ENCODE results near the gene PITPNC1. TPM values are rescaled to one million over a fixed set of nuclear protein-coding genes. Genes with fewer than 3 reads are reported as not detected.

The PITPNC1 gene
- total RNA-seq, 4 donors from 2014 or later = 8.0 to 20.4 (median 9.6) TPM

DNA sequence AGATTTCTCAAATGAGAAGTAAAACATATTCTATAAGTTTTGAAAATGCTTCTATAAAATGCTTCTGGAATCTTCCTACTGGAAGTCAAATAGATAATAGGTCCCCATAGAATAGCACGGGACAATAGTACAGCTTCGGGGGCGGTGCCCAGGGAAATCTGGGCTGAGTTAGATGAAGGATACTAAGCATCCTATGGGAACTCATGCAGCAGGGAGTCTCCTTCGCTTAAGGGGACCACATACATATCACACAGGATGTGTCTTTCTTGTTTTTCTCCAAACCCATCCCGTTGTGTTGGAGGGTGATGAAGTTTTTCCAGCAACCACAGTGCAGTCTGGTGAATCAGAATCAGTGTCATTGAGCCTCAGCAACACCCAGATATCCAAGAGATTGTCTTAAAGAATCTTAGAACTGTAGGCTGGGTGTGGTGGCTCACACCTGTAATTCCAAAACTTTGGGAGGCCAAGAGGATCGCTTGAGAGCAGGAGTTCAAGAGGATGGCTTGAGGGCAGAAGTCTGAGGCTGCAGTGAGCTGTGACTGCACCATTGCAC is 84.2 kb downstream of the PITPNC1 start:
- H3K36me3 ChIP-seq = peaks cover 0 to 6% (median 0%) of the 10 kb centered on the region in 3 donors
- DNase-seq (ENCODE audit: low spot score in 2 of 2) = no peak

DNA sequence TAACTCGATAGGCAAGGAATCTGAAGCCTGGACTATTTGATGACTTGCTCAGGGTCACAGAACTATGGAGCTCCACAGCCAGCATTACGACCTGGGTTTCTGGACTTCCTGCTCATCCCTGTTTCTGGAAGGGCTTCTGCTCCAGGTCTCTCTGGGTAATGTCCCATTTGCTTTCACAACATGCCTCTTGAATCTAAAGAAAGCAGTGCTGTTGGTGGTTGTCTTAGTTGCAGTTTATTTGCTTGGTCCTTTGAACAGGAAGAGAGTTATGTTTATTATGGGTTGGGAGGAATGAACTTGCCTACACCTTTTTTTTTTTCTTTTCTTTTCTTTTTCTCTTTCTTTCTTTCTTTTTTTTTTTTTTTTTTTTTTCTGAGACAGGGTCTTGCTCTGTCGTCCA is 84.8 kb downstream of the PITPNC1 start:
- Histone ChIP-seq H3K27ac (no peak overlapping the region), H3K4me1 (no peaks in the 10 kb centered on the region), H3K4me3 (no peak overlapping the region), H3K36me3 (peaks cover 0 to 6% (median 0%) of the 10 kb centered on the region in 3 donors), H3K27me3 (no peaks in the 10 kb centered on the region), H3K9me3 (peaks cover 0 to 11% (median 0%) of the 10 kb centered on the region in 4 donors)
- 83 to 90% methylated on average over 3 of the region's 3 CpGs for whole genome bisulfite sequencing, 2 donors
- no peak for DNase-seq (ENCODE audit: low spot score in 2 of 2)
- TF ChIP-seq, protein P1, sequence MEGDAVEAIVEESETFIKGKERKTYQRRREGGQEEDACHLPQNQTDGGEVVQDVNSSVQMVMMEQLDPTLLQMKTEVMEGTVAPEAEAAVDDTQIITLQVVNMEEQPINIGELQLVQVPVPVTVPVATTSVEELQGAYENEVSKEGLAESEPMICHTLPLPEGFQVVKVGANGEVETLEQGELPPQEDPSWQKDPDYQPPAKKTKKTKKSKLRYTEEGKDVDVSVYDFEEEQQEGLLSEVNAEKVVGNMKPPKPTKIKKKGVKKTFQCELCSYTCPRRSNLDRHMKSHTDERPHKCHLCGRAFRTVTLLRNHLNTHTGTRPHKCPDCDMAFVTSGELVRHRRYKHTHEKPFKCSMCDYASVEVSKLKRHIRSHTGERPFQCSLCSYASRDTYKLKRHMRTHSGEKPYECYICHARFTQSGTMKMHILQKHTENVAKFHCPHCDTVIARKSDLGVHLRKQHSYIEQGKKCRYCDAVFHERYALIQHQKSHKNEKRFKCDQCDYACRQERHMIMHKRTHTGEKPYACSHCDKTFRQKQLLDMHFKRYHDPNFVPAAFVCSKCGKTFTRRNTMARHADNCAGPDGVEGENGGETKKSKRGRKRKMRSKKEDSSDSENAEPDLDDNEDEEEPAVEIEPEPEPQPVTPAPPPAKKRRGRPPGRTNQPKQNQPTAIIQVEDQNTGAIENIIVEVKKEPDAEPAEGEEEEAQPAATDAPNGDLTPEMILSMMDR (IDR thresholded peaks at IDR 0.05) = no peak
- TF ChIP-seq POLR2A (IDR thresholded peaks at IDR 0.05) (no peak), EP300 (IDR thresholded peaks at IDR 0.05) (no peak)

More for the DNA sequence above, 84.2 kb downstream of the PITPNC1 start:
- H3K27ac ChIP-seq = no peak overlapping the region
- H3K27me3 ChIP-seq = no peaks in the 10 kb centered on the region
- H3K4me1 ChIP-seq = no peaks in the 10 kb centered on the region
- H3K9me3 ChIP-seq = peaks cover 0 to 11% (median 0%) of the 10 kb centered on the region in 4 donors
- WGBS, 2 donors = 78 to 82% methylated on average over 6 of the region's 6 CpGs
- H3K4me3 ChIP-seq = no peak overlapping the region
- TF ChIP-seq POLR2A (IDR thresholded peaks at IDR 0.05) = no peak
- TF ChIP-seq, protein P1 (IDR thresholded peaks at IDR 0.05) = no peak
- TF ChIP-seq EP300 (IDR thresholded peaks at IDR 0.05) = no peak

DNA sequence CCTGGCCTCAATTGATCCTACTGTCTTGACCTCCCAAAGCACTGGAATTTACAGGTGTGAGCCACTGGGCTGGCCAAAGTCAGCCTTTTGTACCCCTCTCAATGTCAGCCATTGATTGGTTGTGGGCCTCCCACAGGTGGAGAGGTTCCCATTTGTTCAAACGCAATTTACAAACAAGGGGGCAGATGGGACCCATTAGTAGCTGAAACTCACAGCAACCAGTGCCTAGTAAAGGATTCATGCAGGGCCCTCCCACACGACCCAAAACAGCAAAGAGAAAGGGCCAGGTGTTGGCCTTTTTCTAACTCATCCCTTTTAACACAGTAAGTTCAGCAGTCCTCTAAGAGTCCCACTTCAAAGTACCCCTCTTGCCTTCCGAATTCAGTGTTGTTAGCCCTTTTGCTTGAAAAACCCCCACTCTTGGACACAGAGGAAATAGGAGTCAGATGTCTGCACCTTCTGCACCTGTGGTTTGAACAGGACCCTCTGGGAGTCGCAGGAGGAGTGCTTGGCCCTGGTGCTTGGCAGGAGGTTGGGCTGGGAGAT is 89.2 kb downstream of the PITPNC1 start:
- TF ChIP-seq EP300 (IDR thresholded peaks at IDR 0.05) (no peak), POLR2A (IDR thresholded peaks at IDR 0.05) (no peak)
- TF ChIP-seq, protein P1 (IDR thresholded peaks at IDR 0.05) = no peak
- WGBS, 2 donors = 72 to 79% methylated on average over 4 of the region's 4 CpGs

DNA sequence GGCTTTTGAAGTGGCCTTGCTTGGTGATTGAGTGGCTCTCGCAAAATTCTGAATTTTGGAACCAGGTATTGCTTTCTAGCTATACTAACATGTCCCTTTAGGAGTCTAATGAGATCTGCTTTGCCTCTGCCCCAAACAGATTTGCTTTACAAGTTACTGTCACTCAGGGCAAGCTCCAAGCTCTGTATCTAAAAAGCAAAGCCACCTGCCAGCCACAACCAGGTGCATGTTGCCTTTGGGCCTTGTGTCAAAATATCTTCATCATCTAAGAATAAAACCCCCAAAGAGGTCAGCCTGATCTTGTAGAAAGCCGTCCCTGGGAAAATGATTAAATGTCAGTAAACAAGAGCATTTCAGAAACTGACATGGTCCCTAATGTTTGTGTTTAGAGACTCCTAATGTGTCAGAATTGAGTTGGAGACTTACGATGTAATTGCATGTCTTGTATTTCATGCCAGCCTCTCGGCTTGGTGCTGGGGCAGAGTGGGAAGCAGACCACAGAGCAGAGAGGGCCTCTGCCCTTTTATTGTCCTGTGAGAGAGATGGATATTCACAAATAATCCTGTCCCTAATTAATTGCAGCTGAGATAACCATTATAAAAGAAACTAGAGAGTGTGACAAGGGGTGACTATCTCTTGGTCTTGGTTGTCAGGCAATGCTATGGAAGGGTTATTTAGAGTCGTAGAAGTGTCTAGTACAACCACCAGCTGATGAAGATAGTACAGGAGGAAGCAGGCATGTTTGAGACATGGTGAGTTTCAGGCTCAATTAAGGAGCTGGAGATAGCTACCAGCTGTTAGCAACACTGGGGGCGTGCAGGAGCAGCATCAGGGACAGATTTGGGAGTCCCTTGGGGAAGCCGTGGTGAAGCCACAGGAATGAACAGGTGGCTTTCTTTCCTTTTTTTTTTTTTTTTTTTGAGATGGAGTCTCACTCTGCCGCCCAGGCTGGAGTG is 90.7 kb downstream of the PITPNC1 start:
- no peaks in the 10 kb centered on the region for H3K36me3 ChIP-seq
- DNase-seq (ENCODE audit: low spot score in 2 of 2) = no peak
- no peak overlapping the region for H3K4me3 ChIP-seq

More for the DNA sequence above, 89.2 kb downstream of the PITPNC1 start:
- DNase-seq (ENCODE audit: low spot score in 2 of 2) = no peak
- peaks cover 0 to 3% (median 0%) of the 10 kb centered on the region in 4 donors for H3K9me3 ChIP-seq
- H3K4me3 ChIP-seq = no peak overlapping the region
- H3K36me3 ChIP-seq = no peaks in the 10 kb centered on the region
- H3K4me1 ChIP-seq = peaks cover 0 to 5% (median 0%) of the 10 kb centered on the region in 4 donors
- H3K27me3 ChIP-seq = no peaks in the 10 kb centered on the region
- H3K27ac ChIP-seq = no peak overlapping the region

More for the DNA sequence above, 90.7 kb downstream of the PITPNC1 start:
- Histone ChIP-seq H3K4me1 (peaks cover 0 to 5% (median 0%) of the 10 kb centered on the region in 4 donors), H3K27me3 (no peaks in the 10 kb centered on the region), H3K27ac (no peak overlapping the region), H3K9me3 (peaks cover 0 to 4% (median 0%) of the 10 kb centered on the region in 4 donors)
- TF ChIP-seq POLR2A (IDR thresholded peaks at IDR 0.05) (no peak), EP300 (IDR thresholded peaks at IDR 0.05) (no peak)
- TF ChIP-seq, protein P1 (IDR thresholded peaks at IDR 0.05) = no peak
- 79 to 81% methylated on average over 8 of the region's 8 CpGs for WGBS, 2 donors

All from tibial nerve (tissue), 4 donors.